ENCODE measurements around the gene BCLAF3.

DNA sequence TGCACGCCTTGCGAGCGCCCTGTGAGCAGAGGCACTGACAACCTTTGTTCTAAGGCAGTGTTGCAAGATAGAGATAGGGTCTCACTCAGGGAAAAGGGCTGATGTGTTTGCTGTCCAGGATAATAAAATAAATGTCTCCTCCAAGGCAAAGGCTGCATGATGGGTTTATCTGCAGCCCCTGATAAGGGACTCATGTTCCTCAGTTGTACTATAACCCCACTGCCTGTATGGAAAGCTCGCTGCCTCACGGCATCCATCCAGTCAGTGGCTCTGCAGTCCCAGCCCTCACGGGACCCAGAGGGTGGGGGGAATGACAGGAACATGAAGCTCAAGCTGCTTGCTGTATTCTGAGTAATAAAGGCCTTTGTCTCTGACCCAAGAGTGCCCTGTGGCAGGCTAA, 22.6 kb downstream of the BCLAF3 start:
- TF ChIP-seq, protein P1, sequence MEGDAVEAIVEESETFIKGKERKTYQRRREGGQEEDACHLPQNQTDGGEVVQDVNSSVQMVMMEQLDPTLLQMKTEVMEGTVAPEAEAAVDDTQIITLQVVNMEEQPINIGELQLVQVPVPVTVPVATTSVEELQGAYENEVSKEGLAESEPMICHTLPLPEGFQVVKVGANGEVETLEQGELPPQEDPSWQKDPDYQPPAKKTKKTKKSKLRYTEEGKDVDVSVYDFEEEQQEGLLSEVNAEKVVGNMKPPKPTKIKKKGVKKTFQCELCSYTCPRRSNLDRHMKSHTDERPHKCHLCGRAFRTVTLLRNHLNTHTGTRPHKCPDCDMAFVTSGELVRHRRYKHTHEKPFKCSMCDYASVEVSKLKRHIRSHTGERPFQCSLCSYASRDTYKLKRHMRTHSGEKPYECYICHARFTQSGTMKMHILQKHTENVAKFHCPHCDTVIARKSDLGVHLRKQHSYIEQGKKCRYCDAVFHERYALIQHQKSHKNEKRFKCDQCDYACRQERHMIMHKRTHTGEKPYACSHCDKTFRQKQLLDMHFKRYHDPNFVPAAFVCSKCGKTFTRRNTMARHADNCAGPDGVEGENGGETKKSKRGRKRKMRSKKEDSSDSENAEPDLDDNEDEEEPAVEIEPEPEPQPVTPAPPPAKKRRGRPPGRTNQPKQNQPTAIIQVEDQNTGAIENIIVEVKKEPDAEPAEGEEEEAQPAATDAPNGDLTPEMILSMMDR (IDR thresholded peaks at IDR 0.05), result no peak
- TF ChIP-seq POLR2A (IDR thresholded peaks at IDR 0.05), result no peak
- no peak for TF ChIP-seq EP300 (IDR thresholded peaks at IDR 0.05)

All from tibial nerve (tissue), 4 donors.